Mammary epithelial cell (primary cell): ENCODE data around the gene EIF4EBP3.

Experiments used
- CTCF ChIP-seq, 2 donors: IDR thresholded peaks in 1 of 2; conservative IDR thresholded peaks in 1 of 2; 2 replicates each; pipeline ENCODE4 v1.5.1; 2011 to 2012; ENCODE audit warnings: inconsistent platforms in 2 of 2, low read length in 2 of 2, mild to moderate bottlenecking in 2 of 2, control low read depth in 1 of 2, low read depth in 1 of 2; ENCODE audit not compliant: insufficient read depth in 1 of 2; ENCODE audit errors: extremely low read depth in 1 of 2
- EZH2 ChIP-seq: IDR thresholded peaks from 2 replicates; pipeline ENCODE4 v1.6.1; 2012; ENCODE audit warnings: low read length, inconsistent platforms, borderline replicate concordance

- no peak for TF ChIP-seq CTCF (conservative IDR thresholded peaks at IDR 0.05 in 1 of 2, IDR thresholded peaks at IDR 0.05 in 1 of 2; ENCODE audit: extremely low read depth in 1 of 2, insufficient read depth in 1 of 2, low read depth in 1 of 2, low read length in 2 of 2)
- TF ChIP-seq EZH2, result no peak
Observed at GRCh38 chr5:140567136-140567818, 19.8 kb downstream of the EIF4EBP3 start.
